Activated T-cell treated with anti-CD3 and anti-CD28 coated beads for 1 hour (primary cell): ENCODE data around the gene PKP3.
"Not testable (repeated sequence)": the region's sequence is repeated elsewhere in the genome, so short reads cannot be mapped to it uniquely, and the experiment has no call there.

ENCODE experiments used
- DNase-seq: peaks from one replicate; pipeline ENCODE4 v3.0.0-alpha.2; 2020; ENCODE audit warnings: low read depth

Gene PKP3

GRCh38 chr11:396948-397548, 3.0 kb downstream of the PKP3 start:
- DNase-seq: no peak

- DNase-seq: no peak
These were observed 4.8 kb downstream of the PKP3 start for GRCh38 chr11:398826-399225.

- DNase-seq: no peak
These were observed 5.8 kb downstream of the PKP3 start for GRCh38 chr11:399731-400211.

GRCh38 chr11:400241-400689, 6.3 kb downstream of the PKP3 start:
- no peak for DNase-seq

DNA sequence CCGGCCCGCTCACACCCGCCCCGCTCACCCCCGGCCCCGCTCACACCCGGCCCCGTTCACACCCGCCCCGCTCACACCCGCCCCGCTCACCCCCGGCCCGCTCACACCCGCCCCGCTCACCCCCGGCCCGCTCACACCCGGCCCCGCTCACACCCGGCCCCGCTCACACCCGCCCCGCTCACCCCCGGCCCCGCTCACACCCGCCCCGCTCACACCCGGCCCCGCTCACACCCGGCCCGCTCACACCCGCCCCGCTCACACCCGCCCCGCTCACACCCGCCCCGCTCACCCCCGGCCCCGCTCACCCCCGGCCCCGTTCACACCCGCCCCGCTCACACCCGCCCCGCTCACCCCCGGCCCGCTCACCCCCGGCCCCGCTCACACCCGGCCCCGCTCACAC, 7.2 kb downstream of the PKP3 start:
- not testable (repeated sequence) for DNase-seq

DNA sequence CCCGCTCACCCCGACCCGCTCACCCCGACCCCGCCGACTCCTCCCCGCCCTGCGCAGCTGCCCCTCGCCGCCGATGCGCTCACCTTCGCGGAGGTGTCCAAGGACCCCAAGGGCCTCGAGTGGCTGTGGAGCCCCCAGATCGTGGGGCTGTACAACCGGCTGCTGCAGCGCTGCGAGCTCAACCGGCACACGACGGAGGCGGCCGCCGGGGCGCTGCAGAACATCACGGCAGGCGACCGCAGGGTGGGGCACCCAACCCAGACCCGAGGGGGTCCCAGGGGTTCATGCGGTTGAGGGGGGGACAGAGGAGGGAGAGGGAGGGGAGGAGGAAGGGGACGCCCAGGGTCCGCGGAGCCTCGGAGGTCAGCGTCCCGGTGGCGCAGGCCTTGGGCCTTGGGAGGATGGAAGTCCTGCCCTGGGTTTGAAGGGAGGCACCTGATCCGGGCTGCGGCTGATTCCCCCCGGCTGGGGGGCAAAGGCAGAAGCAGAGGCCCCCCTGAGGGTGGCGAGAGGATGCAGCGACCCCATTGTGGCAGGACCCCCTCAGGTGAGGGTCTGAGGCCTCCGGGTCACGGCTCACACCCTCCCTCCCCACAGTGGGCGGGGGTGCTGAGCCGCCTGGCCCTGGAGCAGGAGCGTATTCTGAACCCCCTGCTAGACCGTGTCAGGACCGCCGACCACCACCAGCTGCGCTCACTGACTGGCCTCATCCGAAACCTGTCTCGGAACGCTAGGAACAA, 9.2 kb downstream of the PKP3 start:
- no peak for DNase-seq

- DNase-seq: no peak
These were observed 9.9 kb downstream of the PKP3 start for GRCh38 chr11:403761-404431.

DNA sequence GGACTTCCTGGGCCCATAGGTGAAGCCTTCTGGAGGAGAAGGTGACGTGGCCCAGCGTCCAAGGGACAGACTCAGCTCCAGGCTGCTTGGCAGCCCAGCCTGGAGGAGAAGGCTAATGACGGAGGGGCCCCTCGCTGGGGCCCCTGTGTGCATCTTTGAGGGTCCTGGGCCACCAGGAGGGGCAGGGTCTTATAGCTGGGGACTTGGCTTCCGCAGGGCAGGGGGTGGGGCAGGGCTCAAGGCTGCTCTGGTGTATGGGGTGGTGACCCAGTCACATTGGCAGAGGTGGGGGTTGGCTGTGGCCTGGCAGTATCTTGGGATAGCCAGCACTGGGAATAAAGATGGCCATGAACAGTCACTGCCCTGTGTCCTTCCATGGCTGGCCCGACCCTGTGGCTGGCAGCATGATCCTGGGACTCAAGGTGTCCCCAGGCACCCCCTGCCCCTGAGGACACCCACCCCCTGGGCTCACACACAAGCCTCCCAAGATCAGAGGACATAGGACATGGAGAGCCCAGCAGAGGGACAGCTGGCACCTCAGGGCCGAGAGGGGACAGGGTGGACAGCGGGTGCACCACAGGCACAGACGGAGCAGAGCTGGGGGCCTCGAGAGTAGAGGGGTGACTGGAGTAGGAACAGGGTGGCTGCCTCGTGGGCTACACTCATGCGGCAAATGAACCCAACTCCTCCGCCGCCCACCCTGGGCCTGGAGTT, 10.7 kb downstream of the PKP3 start:
- no peak for DNase-seq

- DNase-seq: no peak
These were observed 11.4 kb downstream of the PKP3 start for GRCh38 chr11:405323-405953.

DNA sequence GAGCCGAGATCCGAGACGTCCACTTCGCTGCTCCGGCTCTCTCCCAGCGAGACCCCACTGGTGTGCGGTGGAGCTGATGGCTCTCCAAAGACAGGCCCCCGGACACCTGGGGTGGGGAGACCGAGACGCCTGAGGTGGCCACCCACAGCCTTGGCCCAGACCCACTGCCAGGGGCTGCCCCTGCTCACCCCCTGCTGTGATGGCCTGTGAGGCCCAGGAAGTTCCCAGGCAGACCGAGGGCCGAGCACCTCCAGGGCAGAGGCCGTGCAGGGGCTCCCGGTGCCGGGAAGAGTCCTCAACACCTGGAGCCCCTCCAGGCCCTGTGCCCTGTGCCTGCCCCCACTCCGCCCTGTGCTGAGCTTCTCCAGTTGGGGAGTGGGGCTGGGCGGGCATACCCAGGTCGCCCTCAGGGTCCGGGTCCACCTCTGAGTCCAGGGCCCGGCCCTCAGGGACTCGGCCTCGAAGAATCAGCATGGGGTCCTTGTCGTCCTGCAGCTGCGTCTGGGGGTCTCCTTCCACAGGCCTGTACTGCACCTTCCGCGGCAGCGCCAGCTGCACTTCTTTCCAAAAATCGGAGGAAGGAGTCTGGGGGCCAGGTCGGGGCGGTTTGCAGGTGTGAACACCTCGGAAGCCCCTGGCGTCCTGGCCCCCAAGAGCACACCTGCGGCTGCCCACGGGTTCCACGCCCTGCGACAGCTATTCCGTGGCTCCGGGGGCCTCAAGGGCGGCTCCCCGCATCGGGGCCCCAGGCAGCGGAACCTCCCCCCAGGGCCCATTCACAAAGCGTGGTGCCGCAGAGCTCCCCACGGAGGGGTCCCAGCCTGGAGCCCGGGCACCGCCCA, 12.2 kb downstream of the PKP3 start:
- DNase-seq: no peak

- peak; percentile 83 for DNase-seq
These were observed 13.0 kb downstream of the PKP3 start for GRCh38 chr11:406796-407650.

DNA sequence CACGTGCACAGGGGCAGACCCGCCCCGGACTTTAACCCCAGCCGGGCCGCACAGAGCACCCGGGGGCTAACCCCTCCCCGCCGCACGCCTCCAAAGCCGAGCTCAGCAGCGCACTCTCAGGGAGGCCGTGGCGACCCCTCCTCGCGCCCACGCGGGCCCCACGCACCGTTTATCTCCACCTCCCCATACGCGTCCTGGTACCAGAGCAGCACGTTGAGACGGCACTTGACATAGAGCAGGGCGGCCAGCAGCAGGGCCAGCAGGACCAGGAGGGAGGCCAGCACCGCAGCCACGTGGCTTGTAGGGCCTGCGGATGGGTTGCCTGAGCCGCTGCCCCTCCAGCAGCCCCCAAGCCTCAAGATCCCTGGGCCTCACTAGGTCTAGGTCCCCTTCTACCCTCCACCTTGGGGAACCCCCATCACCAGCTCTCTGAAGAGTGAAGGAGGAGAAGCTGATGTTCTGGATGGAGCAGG, 13.7 kb downstream of the PKP3 start:
- DNase-seq: no peak

DNA sequence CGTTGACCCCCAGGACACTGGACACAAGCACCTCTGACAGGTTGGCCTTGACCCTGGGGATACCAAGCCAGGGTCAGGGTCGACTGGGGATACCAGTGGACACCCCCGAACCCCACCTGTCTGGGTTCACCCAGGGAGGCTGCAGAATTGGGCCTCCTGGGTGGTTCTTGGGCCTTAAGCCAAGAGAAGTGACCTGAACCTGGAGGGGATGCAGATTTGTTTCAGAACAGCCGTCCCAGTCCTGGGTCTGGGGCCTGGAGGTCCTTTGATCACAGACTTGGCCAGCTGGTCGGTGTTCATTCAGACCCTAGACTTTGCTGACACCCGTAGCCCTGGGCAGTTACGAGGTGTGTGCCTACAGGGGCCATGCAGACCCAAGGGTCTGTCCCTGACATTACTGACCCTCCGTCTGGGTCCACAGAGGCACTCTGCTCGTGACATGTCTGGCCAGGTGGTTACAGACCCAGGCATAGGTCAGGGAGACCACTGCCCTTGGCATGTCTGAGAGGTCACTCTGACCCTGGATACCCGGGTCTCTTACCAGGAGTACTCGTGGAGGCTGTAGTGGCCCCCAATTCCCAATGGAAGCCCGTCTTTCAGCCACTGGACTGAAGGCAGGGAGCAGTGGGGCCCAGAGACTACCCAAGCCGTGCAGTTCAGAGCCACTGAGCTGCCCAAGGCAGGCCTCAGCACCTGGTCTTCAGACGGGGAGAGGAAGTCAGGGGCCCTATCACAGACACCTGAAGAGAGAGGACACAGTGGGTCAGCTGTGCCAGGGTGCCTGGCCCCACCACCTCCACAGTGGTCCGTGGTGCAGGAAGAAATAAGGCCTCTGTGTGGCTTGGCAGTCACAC, 14.4 kb downstream of the PKP3 start:
- no peak for DNase-seq

DNA sequence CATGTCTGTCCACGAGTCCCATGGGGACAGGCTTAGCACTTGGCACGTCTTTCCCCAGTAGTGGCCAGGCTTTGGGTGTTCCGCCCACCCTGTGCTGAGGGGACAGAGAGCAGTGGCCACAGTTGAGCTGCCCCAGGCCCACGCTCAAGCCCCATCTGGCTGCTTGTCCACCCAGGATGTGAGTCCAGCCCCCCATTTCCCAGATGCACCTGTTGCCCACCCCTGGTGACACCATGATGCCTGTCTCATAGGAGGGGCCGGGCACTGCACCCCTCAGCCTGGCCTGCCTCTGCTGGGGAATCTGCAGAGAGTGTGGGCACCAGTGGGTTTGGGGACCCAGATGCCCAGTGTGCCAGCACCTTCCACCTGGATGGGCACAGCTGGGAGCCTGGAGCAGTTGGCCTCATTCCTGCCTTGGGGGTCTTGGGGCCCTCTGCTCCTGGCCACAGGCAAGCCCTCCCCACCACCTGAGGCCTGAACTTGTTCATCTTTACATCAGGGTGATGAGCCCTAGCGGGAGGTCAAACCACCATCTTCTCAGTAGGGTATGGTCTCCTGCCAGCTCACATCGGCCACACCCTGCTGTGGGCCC, 15.1 kb downstream of the PKP3 start:
- DNase-seq: no peak

DNA sequence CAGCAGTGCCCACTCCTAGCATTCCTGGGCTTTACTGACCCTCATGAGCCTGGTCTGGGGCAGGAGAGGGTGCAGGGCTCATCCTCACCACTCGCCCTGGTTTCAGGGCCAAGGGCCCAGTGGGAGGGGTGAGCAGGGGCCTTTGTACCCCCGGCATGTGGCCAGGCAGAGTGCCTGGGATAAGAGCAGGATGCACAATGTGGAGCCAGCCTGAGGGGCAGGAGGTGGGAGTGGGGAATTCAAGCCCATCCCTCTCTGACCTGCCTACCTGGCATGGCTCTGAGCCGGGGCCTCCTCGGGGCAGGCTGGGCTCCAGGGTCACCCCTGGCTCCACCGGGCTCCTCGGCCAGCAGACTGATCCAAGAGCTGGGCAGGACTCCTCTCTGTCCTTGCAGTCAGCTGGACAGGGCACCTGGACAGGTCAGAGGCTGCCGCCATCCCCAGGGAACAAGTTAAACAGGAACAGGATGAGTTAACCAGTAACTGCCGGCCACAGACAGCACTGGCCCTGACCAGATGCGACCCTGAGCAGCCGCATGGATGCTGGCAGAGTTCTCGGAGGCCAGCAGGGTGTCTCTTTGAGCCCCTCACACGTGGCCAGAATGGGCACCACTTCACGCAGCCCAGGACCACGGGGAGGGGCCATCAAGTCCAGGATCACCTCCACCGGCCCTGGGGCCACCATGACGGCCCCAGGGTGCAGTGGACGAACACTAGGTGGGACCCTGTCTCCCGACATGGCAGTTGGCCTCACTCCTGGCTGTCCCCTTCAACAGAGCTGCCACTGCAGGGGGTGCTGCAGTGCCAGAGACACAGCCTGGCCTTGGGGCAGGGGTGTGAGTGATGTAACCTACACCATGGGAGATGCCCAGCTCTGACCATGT, 15.8 kb downstream of the PKP3 start:
- DNase-seq: no peak

- DNase-seq: not testable (repeated sequence)
These were observed 16.7 kb downstream of the PKP3 start for GRCh38 chr11:410711-411110.

DNA sequence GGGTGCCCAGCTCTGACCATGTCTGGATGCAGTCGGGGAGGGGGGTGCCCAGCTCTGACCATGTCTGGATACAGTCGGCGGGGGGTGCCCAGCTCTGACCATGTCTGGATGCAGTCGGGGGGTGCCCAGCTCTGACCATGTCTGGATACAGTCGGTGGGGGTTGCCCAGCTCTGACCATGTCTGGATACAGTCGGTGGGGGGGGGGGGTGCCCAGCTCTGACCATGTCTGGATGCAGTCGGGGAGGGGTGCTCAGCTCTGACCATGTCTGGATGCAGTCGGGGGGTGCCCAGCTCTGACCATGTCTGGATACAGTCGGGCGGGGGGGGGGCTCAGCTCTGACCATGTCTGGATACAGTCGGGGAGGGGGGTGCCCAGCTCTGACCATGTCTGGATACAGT, 17.5 kb downstream of the PKP3 start:
- DNase-seq: not testable (repeated sequence)
